Smooth muscle cell (in vitro differentiated cells): ENCODE results near the gene SLC48A1. TPM values are rescaled to one million over a fixed set of nuclear protein-coding genes. Genes with fewer than 3 reads are reported as not detected.

Source experiments
- DNase-seq: peaks from one replicate; lab custom pipeline; 2025; ENCODE audit not compliant: unreplicated experiment; lab: John Stamatoyannopoulos, UW
- H2AFZ ChIP-seq: fragments of 200-600 bp; sonication (generic); 2 replicates; pipeline ENCODE4 v1.6.0; 2016; ENCODE audit warnings: antibody characterized with exemption, low read depth, mild to moderate bottlenecking
- H3F3A ChIP-seq: fragments of 200-600 bp; sonication (generic); 2 replicates; pipeline ENCODE4 v1.6.0; 2017; ENCODE audit warnings: antibody characterized with exemption, low read depth
- H3K27ac ChIP-seq: fragments of 200-600 bp; sonication (generic); 2 replicates; pipeline ENCODE4 v1.5.1; 2016; ENCODE audit warnings: low read depth, mild to moderate bottlenecking
- H3K27me3 ChIP-seq: fragments of 200-600 bp; sonication (generic); 2 replicates; pipeline ENCODE4 v1.6.1; 2016; ENCODE audit warnings: low read depth, mild to moderate bottlenecking
- H3K36me3 ChIP-seq: fragments of 200-600 bp; sonication (generic); 2 replicates; pipeline ENCODE4 v1.5.1; 2016; ENCODE audit warnings: low read depth
- H3K4me1 ChIP-seq: fragments of 200-600 bp; sonication (generic); 2 replicates; pipeline ENCODE4 v1.5.1; 2016; ENCODE audit warnings: low read depth
- H3K4me2 ChIP-seq: fragments of 200-600 bp; sonication (generic); 2 replicates; pipeline ENCODE4 v1.6.0; 2016; ENCODE audit warnings: mild to moderate bottlenecking
- H3K4me3 ChIP-seq: fragments of 200-600 bp; sonication (generic); 2 replicates; pipeline ENCODE4 v1.5.1; 2016; ENCODE audit warnings: mild to moderate bottlenecking
- H3K79me2 ChIP-seq: fragments of 200-600 bp; sonication (generic); 2 replicates; pipeline ENCODE4 v1.6.0; 2016; ENCODE audit warnings: low read depth, mild to moderate bottlenecking
- H3K9ac ChIP-seq: fragments of 200-600 bp; sonication (generic); 2 replicates; pipeline ENCODE4 v1.6.0; 2016; ENCODE audit warnings: low read depth
- H3K9me3 ChIP-seq: fragments of 200-600 bp; sonication (generic); replicated peaks from 2 replicates; pipeline ENCODE4 v1.5.1; 2016; ENCODE audit warnings: low read depth
- H4K20me1 ChIP-seq: fragments of 200-600 bp; sonication (generic); 2 replicates; pipeline ENCODE4 v1.6.0; 2016; ENCODE audit warnings: low read depth
- CTCF ChIP-seq: fragments of 200-600 bp; sonication (generic); IDR thresholded peaks from 2 replicates; pipeline ENCODE4 v1.5.1; 2017; ENCODE audit warnings: borderline replicate concordance, mild to moderate bottlenecking, antibody characterized with exemption; ENCODE audit not compliant: insufficient read depth, poor library complexity, severe bottlenecking
- WGBS: methylation state at CpG from one replicate; pipeline ENCODE4 v1.1.7; 2016; ENCODE audit warnings: low lambda C conversion rate; 5-methylcytosine and 5-hydroxymethylcytosine counted together
- polyA plus RNA-seq: library from polyadenylated mRNA; unstranded; fragments of >200 nt; fragmentation: Nextera tagmentation; extraction: Ambion mirVana; gene quantifications from 2 replicates; pipeline ENCODE4 v1.2.1, GENCODE V29; 2016
- total RNA-seq: library from RNA; depleted of rRNA; stranded (reverse); fragments of >200 nt; gene quantifications from 2 replicates; pipeline ENCODE4 v1.2.3, GENCODE V29; 2014

SLC48A1 gene
- total and polyA plus RNA-seq, 2 experiments from 2014 or later: 6.2 to 11.4 TPM

- H3K36me3 ChIP-seq: no peaks in the 10 kb centered on the region
- no peaks in the 10 kb centered on the region for H3K9me3 ChIP-seq
- no peaks in the 10 kb centered on the region for H3K27me3 ChIP-seq
- H3F3A ChIP-seq: no peaks in the 10 kb centered on the region
- H4K20me1 ChIP-seq: no peaks in the 10 kb centered on the region
- WGBS: 94% methylated on average over 6 of the region's 6 CpGs
- no peak for TF ChIP-seq CTCF
- H3K4me1 ChIP-seq: peaks cover 4% of the 10 kb centered on the region
- H3K4me2 ChIP-seq: no peak overlapping the region
- H3K79me2 ChIP-seq: no peaks in the 10 kb centered on the region
- H2AFZ ChIP-seq: no peak overlapping the region
- no peak overlapping the region for H3K9ac ChIP-seq
- no peak overlapping the region for H3K4me3 ChIP-seq
- H3K27ac ChIP-seq: no peak overlapping the region
- no peak for DNase-seq
These were observed 1.7 kb upstream of the SLC48A1 start for GRCh38 chr12:47771304-47771703.

- no peak for DNase-seq
- WGBS: 87% methylated on average over 13 of the region's 13 CpGs
- H3K9me3 ChIP-seq: no peaks in the 10 kb centered on the region
- H3K27me3 ChIP-seq: no peaks in the 10 kb centered on the region
- no peaks in the 10 kb centered on the region for H4K20me1 ChIP-seq
- H3F3A ChIP-seq: no peaks in the 10 kb centered on the region
- no peak overlapping the region for H3K27ac ChIP-seq
- no peak for TF ChIP-seq CTCF
- no peaks in the 10 kb centered on the region for H3K79me2 ChIP-seq
- peaks cover 4% of the 10 kb centered on the region for H3K4me1 ChIP-seq
- no peak overlapping the region for H2AFZ ChIP-seq
- no peak overlapping the region for H3K9ac ChIP-seq
- H3K36me3 ChIP-seq: no peaks in the 10 kb centered on the region
- peak overlapping the region; percentile 99 for H3K4me2 ChIP-seq
- no peak overlapping the region for H3K4me3 ChIP-seq
These were observed 861 bp upstream of the SLC48A1 start for GRCh38 chr12:47772094-47772660.

- H3K36me3 ChIP-seq: no peaks in the 10 kb centered on the region
- 23% methylated on average over 17 of the region's 17 CpGs for WGBS
- no peak overlapping the region for H2AFZ ChIP-seq
- no peaks in the 10 kb centered on the region for H4K20me1 ChIP-seq
- no peak for TF ChIP-seq CTCF
- H3K4me2 ChIP-seq: peak overlapping the region; percentile 99
- no peak for DNase-seq
- no peaks in the 10 kb centered on the region for H3K9me3 ChIP-seq
- H3K27me3 ChIP-seq: no peaks in the 10 kb centered on the region
- H3K4me3 ChIP-seq: peak overlapping the region; percentile 93
- peaks cover 4% of the 10 kb centered on the region for H3K4me1 ChIP-seq
- H3F3A ChIP-seq: no peaks in the 10 kb centered on the region
- H3K27ac ChIP-seq: no peak overlapping the region
- no peaks in the 10 kb centered on the region for H3K79me2 ChIP-seq
- no peak overlapping the region for H3K9ac ChIP-seq
These were observed 338 bp upstream of the SLC48A1 start for GRCh38 chr12:47772738-47773061.

GRCh38 chr12:47773858-47774580 is 981 bp downstream of the SLC48A1 start:
- H4K20me1 ChIP-seq: no peaks in the 10 kb centered on the region
- 68% methylated on average over 14 of the region's 14 CpGs for WGBS
- DNase-seq: no peak
- no peaks in the 10 kb centered on the region for H3K36me3 ChIP-seq
- no peaks in the 10 kb centered on the region for H3K79me2 ChIP-seq
- TF ChIP-seq CTCF: no peak
- no peaks in the 10 kb centered on the region for H3K27me3 ChIP-seq
- peak overlapping the region; percentile 99 for H3K4me2 ChIP-seq
- peak overlapping the region; percentile 93 for H3K4me3 ChIP-seq
- H3K9ac ChIP-seq: peak overlapping the region; percentile 54
- H3K27ac ChIP-seq: no peak overlapping the region
- peaks cover 2% of the 10 kb centered on the region for H3K4me1 ChIP-seq
- no peaks in the 10 kb centered on the region for H3K9me3 ChIP-seq
- H2AFZ ChIP-seq: peak overlapping the region; percentile 62
- H3F3A ChIP-seq: no peaks in the 10 kb centered on the region
